ENCODE results near the gene SANBR.
A peak's percentile ranks its signal among the peaks of the same experiment; 100 is the strongest.
"Not testable (repeated sequence)": the region's sequence is repeated elsewhere in the genome, so short reads cannot be mapped to it uniquely, and the experiment has no call there.

Gene SANBR

GRCh38 chr2:61065714-61066709 is at the start of gene SANBR:
Gene SANBR, plus strand, starts transcription at chr2:61065871. Its CDS starts 4,480 bp downstream, at chr2:61070351.
- DNase-seq = peak; percentile 84

- DNase-seq = no peak
Observed at GRCh38 chr2:61015976-61016375, 49.7 kb upstream of the SANBR start.

- peak; percentile 56 for DNase-seq
Observed at GRCh38 chr2:61016392-61017002, 49.2 kb upstream of the SANBR start.

GRCh38 chr2:61017003-61017555 is 48.6 kb upstream of the SANBR start:
- peak; percentile 81 for DNase-seq

GRCh38 chr2:61017556-61018317 is 47.9 kb upstream of the SANBR start, which contains the start of the genes PEX13 and PUS10:
Gene PEX13, plus strand, starts transcription at chr2:61017720. Its CDS starts 40 bp downstream, at chr2:61017760.
Gene PUS10, minus strand, starts transcription at chr2:61018255. Its CDS starts 6,365 bp downstream, at chr2:61011890.
- DNase-seq = peak; percentile 81

GRCh38 chr2:61018318-61018755 is 47.3 kb upstream of the SANBR start:
- DNase-seq = peak; percentile 1

DNA sequence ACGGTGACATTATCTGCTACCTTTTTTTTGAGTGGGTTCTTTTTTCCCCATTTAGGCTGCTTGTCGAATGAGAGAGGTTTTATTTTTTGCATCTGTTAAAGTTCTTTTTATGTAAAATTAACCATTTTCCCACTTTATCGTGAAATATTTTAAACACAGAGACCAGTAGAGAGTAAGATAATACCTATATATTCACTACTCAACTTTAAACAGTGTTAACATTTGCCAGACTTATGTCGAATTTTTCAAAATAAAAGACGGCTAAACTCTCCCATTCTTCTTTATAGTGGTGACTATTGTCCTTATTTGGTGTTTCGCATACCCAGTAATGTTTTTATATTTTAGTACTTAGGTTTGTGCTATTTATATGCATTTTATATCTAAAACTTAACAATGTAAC is 46.9 kb upstream of the SANBR start:
- DNase-seq = no peak

- no peak for DNase-seq
Observed at GRCh38 chr2:61021228-61021660, 44.4 kb upstream of the SANBR start.

GRCh38 chr2:61023670-61024069 is 42.0 kb upstream of the SANBR start:
- DNase-seq = no peak

DNA sequence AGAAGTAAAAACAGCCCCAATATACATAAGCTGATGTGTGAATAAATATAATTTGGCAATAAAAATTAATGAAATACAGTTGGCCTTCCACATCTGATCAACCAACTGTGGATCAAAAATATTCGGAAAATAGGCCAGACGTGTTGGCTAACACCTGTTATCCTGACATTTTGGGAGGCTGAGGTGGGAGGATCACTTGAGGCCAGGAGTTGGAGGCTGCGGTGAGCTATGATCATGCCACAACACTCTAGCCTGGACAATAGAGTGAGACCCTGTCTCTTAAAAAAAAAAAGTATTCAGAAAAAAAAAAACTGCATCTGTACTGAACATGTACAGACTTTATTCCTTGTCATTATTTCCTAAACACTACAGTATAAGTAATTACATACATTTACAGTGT is 36.1 kb upstream of the SANBR start:
- no peak for DNase-seq

DNA sequence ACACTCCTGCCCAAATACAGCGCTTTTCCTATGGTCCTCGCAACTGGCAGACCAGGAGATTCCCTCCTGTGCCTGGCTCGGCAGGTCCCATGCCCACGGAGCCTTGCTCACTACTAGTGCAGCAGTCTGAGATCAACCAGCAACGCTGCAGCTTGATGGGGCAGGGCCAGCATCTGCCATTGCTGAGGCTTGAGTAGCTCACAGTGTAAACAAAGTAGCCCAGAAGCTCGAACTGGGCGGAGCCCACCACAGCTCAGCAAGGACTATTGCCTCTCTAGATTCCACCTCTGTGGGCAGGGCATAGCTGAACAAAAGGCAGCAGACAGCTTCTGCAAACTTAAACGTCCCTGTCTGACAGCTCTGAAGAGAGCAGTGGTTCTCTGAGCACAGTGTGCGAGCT is 31.1 kb upstream of the SANBR start:
- DNase-seq = not testable (repeated sequence)

GRCh38 chr2:61036643-61037042 is 29.0 kb upstream of the SANBR start:
- not testable (repeated sequence) for DNase-seq

GRCh38 chr2:61042807-61043206 is 22.9 kb upstream of the SANBR start:
- DNase-seq = no peak

GRCh38 chr2:61044636-61045035 is 21.0 kb upstream of the SANBR start:
- DNase-seq = peak; percentile 11

- no peak for DNase-seq
Observed at GRCh38 chr2:61045226-61045625, 20.4 kb upstream of the SANBR start.

- DNase-seq = no peak
Observed at GRCh38 chr2:61045999-61046398, 19.7 kb upstream of the SANBR start.

GRCh38 chr2:61055557-61055956 is 10.1 kb upstream of the SANBR start:
- DNase-seq = peak; percentile 1

DNA sequence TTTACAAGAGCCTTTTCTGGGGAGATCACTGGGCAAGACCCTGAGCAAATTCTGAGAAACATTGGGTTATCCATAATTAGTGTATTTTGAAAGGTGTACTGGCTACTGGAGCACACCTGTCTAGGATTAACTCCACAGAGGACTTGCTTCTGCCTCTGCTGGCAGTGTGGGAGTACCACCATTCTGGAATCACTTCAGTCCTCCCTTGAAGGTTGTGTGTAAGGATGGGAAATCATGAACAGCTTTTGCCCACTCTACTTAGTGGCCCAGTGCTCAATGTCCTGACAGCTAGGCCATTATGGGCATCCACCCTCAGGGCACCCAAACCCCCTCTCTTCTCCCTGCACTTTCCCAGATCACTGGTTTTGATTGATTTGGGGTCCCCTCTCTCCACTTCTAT is 8.1 kb upstream of the SANBR start:
- no peak for DNase-seq

- no peak for DNase-seq
Observed at GRCh38 chr2:61059382-61059781, 6.3 kb upstream of the SANBR start.

DNA sequence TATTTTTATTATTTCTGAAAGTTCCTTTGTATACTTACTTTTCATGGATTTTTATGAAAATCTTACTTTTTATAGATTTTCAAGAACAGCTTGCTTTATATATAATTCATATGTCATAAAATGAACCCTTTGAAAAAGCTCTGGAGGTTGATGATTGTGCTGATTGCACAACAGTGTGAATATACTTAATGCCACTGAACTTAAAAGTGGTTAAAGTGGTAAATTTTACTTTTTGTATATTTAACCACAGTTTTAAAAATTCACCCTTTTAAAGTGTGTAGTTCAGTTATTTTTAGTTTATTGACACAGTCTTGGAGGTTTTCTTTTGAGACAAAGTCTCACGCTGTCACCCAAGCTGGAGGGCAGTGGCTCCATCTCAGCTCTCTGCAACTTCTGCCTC is 8.4 kb downstream of the SANBR start:
- no peak for DNase-seq

DNA sequence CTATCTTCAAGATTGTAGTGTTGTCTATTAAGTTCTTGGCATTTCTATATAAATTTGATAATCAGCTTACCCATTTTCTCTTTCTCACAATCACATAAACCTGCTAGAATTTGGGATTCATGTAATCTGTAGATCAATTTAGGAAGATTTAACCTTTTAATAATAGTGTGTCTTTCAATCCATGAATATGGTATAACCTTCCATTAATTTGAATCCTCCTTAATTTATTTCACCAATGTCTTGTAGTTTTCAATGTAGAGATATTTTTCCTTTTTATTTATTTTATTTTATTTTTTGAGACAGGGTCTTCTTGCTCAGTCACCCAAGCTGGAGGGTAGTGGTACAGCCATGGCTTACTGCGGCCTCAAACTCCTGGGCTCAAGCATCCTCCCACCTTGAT is 20.2 kb downstream of the SANBR start:
- no peak for DNase-seq

GRCh38 chr2:61089797-61090196 is 24.1 kb downstream of the SANBR start:
- DNase-seq = no peak

All from activated CD4-positive, alpha-beta T cell treated with anti-CD3 and anti-CD28 coated beads, Interleukin-2, amount 50 U/mL, for 16 hours (primary cell).